ENCODE data around the gene ADAMTS17. TPM values are rescaled to one million over a fixed set of nuclear protein-coding genes. Genes with fewer than 3 reads are reported as not detected.

The ADAMTS17 gene
- total and polyA plus RNA-seq, 9 of the 15 experiments (the other 6 are each of a cell fraction or from before 2014, with no cell fraction given): 0.01 to 0.14 (median 0.07) TPM; not detected in 6

- no peak for ATAC-seq
- H2AFZ ChIP-seq (ENCODE audit: low read depth, low read length): no peak overlapping the region
- in situ Hi-C loops (cut with MboI) (no loop called here), intact Hi-C loops (cut with micrococcal nuclease) (no loop called here)
- 15% methylated on average over 5 of the region's 5 CpGs for WGBS (ENCODE audit: insufficient coverage, low coverage, missing lambda C conversion rate)
- H3K9ac ChIP-seq (ENCODE audit: insufficient read depth in 1 of 2, low read depth in 2 of 2, low read length in 2 of 2): no peak overlapping the region
- H3K4me2 ChIP-seq (ENCODE audit: insufficient read depth, low read length): no peak overlapping the region
- FAIRE-seq: no peak
- no peaks in the 10 kb centered on the region for H3K9me1 ChIP-seq (ENCODE audit: control insufficient read depth, insufficient read depth, low read length)
- CTCF ChIA-PET (ENCODE audit: low intra/inter-chr PET ratio): no interaction called here
- BruUV-seq (replicated peaks): no TSS peak
- no peaks in the 10 kb centered on the region for H3K36me3 ChIP-seq (ENCODE audit: control insufficient read depth, insufficient read depth, low read length)
- H3K27ac ChIP-seq (ENCODE audit: extremely low read depth, low read depth, low read length): no peak overlapping the region
- H4K20me1 ChIP-seq (replicated peaks; ENCODE audit: control insufficient read depth, insufficient read depth, low read length): no peaks in the 10 kb centered on the region
- no peak for DNase-seq (ENCODE audit: extremely low read depth in 1 of 4, low spot score in 3 of 4)
- H3K27me3 ChIP-seq (ENCODE audit: control insufficient read depth in 2 of 2, insufficient read depth in 2 of 2, low read length in 2 of 2): peaks cover 0 to 33% of the 10 kb centered on the region in 2 experiments; a peak in 4 of 5 replicates
- H3K4me1 ChIP-seq (replicated peaks in 1 of 2; ENCODE audit: control insufficient read depth in 2 of 2, insufficient read depth in 2 of 2, low read length in 2 of 2): no peaks in the 10 kb centered on the region; a peak in 2 of 5 replicates
- H3K4me3 ChIP-seq: no peak overlapping the region
- TF ChIP-seq ZNF780A (CRISPR knock-in tag; IDR thresholded peaks at IDR 0.05) (no peak), BRD4 (IDR thresholded peaks at IDR 0.05) (no peak), L3MBTL2 (IDR thresholded peaks at IDR 0.05) (peak; percentile 79), POLR2AphosphoS2 (IDR thresholded peaks at IDR 0.05; ENCODE audit: low read length) (no peak), MGA (IDR thresholded peaks at IDR 0.05) (peak; percentile 75), ZSCAN32 (CRISPR knock-in tag; IDR thresholded peaks at IDR 0.05) (no peak), ZNF23 (CRISPR knock-in tag; IDR thresholded peaks at IDR 0.05) (no peak), TEAD1 (CRISPR knock-in tag; IDR thresholded peaks at IDR 0.05) (no peak), ZNF584 (CRISPR knock-in tag; IDR thresholded peaks at IDR 0.05; ENCODE audit: low read depth) (0 out of 2 replicates have a peak, but pooled peaks have one; percentile 10), TOE1 (IDR thresholded peaks at IDR 0.05; ENCODE audit: borderline replicate concordance) (no peak), TOE1 (CRISPR knock-in tag; IDR thresholded peaks at IDR 0.05; ENCODE audit: borderline replicate concordance, low read depth) (no peak)
- POLR2A ChIA-PET: interaction anchor here (1.0 kb wide), 1 partner anchor 10 kb away, joined by 4 read pairs; no protein-coding TSS in a partner anchor
- no peaks in the 10 kb centered on the region for H3K9me3 ChIP-seq (replicated peaks; ENCODE audit: control insufficient read depth, insufficient read depth, low read depth, low read length)
- no peaks in the 10 kb centered on the region for H3K79me2 ChIP-seq (ENCODE audit: control insufficient read depth, insufficient read depth, low read length)
These were observed 354.7 kb downstream of the ADAMTS17 start for GRCh38 chr15:99987119-99987506.
